NT2/D1 (cell line): Measurements from ENCODE around the gene GDA.

Experiments
- DNase-seq: peaks from one replicate; pipeline ENCODE4 v3.0.0-alpha.2; 2011; ENCODE audit warnings: low read depth, low spot score
- H3K27me3 ChIP-seq: 2 replicates; pipeline ENCODE4 v1.6.0; 2011; ENCODE audit warnings: mild to moderate bottlenecking; ENCODE audit not compliant: insufficient read length, insufficient read depth
- H3K36me3 ChIP-seq: 2 replicates; pipeline ENCODE4 v1.6.1; 2011; ENCODE audit warnings: mild to moderate bottlenecking, low read length, mixed read lengths; ENCODE audit not compliant: insufficient read depth, insufficient read length
- H3K4me1 ChIP-seq: 2 replicates; pipeline ENCODE4 v1.5.1; 2011; ENCODE audit not compliant: insufficient read depth, insufficient read length
- H3K4me3 ChIP-seq: 2 replicates; pipeline ENCODE4 v1.5.1; 2011; ENCODE audit warnings: low read depth; ENCODE audit not compliant: insufficient read length
- H3K9ac ChIP-seq: 2 replicates; pipeline ENCODE4 v1.6.0; 2011; ENCODE audit warnings: low read depth; ENCODE audit not compliant: insufficient read length
- H3K9me3 ChIP-seq: 2 replicates; pipeline ENCODE4 v1.5.1; 2011; ENCODE audit warnings: mild to moderate bottlenecking, low read length; ENCODE audit not compliant: insufficient read depth
- SUZ12 ChIP-seq: IDR thresholded peaks from 2 replicates; pipeline ENCODE4 v1.6.1; 2011; ENCODE audit not compliant: insufficient read length, insufficient read depth; ENCODE audit errors: extremely low read depth
- YY1 ChIP-seq: IDR thresholded peaks from 2 replicates; pipeline ENCODE4 v1.6.1; 2011; ENCODE audit not compliant: insufficient read length, insufficient read depth
- ZNF274 ChIP-seq: IDR thresholded peaks from 2 replicates; pipeline ENCODE4 v1.6.1; 2011; ENCODE audit warnings: mild to moderate bottlenecking, low read depth, low read length

Gene GDA

GRCh38 chr9:72207278-72207677, 58.0 kb downstream of the GDA start:
- Histone ChIP-seq H3K27me3 (no peaks in the 10 kb centered on the region), H3K4me1 (no peaks in the 10 kb centered on the region)
- TF ChIP-seq SUZ12: no peak
- TF ChIP-seq ZNF274: no peak
- TF ChIP-seq YY1: no peak

GRCh38 chr9:72210522-72210921, 61.3 kb downstream of the GDA start:
- H3K4me1 ChIP-seq: no peaks in the 10 kb centered on the region
- no peaks in the 10 kb centered on the region for H3K36me3 ChIP-seq
- TF ChIP-seq YY1 (no peak), SUZ12 (no peak), ZNF274 (no peak)

More at GRCh38 chr9:72207278-72207677, 58.0 kb downstream of the GDA start:
- no peak overlapping the region for H3K4me3 ChIP-seq
- DNase-seq: no peak
- no peaks in the 10 kb centered on the region for H3K36me3 ChIP-seq
- H3K9me3 ChIP-seq: no peaks in the 10 kb centered on the region
- no peak overlapping the region for H3K9ac ChIP-seq

GRCh38 chr9:72211047-72211446, 61.8 kb downstream of the GDA start:
- Histone ChIP-seq H3K9ac (no peak overlapping the region), H3K4me3 (no peak overlapping the region), H3K9me3 (no peaks in the 10 kb centered on the region), H3K36me3 (no peaks in the 10 kb centered on the region), H3K4me1 (no peaks in the 10 kb centered on the region), H3K27me3 (no peaks in the 10 kb centered on the region)
- no peak for DNase-seq
- TF ChIP-seq YY1 (no peak), ZNF274 (no peak), SUZ12 (no peak)

More at GRCh38 chr9:72210522-72210921, 61.3 kb downstream of the GDA start:
- Histone ChIP-seq H3K27me3 (no peaks in the 10 kb centered on the region), H3K9ac (no peak overlapping the region), H3K4me3 (no peak overlapping the region), H3K9me3 (no peaks in the 10 kb centered on the region)
- no peak for DNase-seq

- Histone ChIP-seq H3K4me3 (no peak overlapping the region), H3K27me3 (no peaks in the 10 kb centered on the region), H3K9ac (no peak overlapping the region), H3K9me3 (no peaks in the 10 kb centered on the region), H3K36me3 (no peaks in the 10 kb centered on the region), H3K4me1 (no peaks in the 10 kb centered on the region)
- no peak for DNase-seq
- TF ChIP-seq SUZ12 (no peak), YY1 (no peak), ZNF274 (no peak)
Measured at GRCh38 chr9:72213906-72214305, 64.7 kb downstream of the GDA start.

GRCh38 chr9:72217306-72217842, 68.1 kb downstream of the GDA start:
- no peaks in the 10 kb centered on the region for H3K4me1 ChIP-seq
- no peaks in the 10 kb centered on the region for H3K9me3 ChIP-seq
- no peak overlapping the region for H3K9ac ChIP-seq
- DNase-seq: no peak
- H3K36me3 ChIP-seq: no peaks in the 10 kb centered on the region
- H3K27me3 ChIP-seq: no peaks in the 10 kb centered on the region
- TF ChIP-seq ZNF274 (no peak), YY1 (no peak)
- H3K4me3 ChIP-seq: no peak overlapping the region

GRCh38 chr9:72220589-72220988, 71.3 kb downstream of the GDA start:
- no peaks in the 10 kb centered on the region for H3K9me3 ChIP-seq
- H3K9ac ChIP-seq: no peak overlapping the region
- H3K4me3 ChIP-seq: no peak overlapping the region
- no peak for DNase-seq
- H3K36me3 ChIP-seq: no peaks in the 10 kb centered on the region
- H3K4me1 ChIP-seq: no peaks in the 10 kb centered on the region
- no peaks in the 10 kb centered on the region for H3K27me3 ChIP-seq
- no peak for TF ChIP-seq YY1
- no peak for TF ChIP-seq SUZ12
- TF ChIP-seq ZNF274: no peak

GRCh38 chr9:72226146-72226812, 77.0 kb downstream of the GDA start:
- DNase-seq: no peak
- Histone ChIP-seq H3K9ac (no peak overlapping the region), H3K4me1 (no peaks in the 10 kb centered on the region), H3K4me3 (no peak overlapping the region), H3K9me3 (no peaks in the 10 kb centered on the region), H3K36me3 (no peaks in the 10 kb centered on the region), H3K27me3 (no peaks in the 10 kb centered on the region)
- TF ChIP-seq YY1 (no peak), SUZ12 (no peak), ZNF274 (no peak)
